HEK293 (cell line): Measurements from ENCODE around the gene VTN.

Source experiments
- BCL11B ChIP-seq: fragments of 450-650 bp; formaldehyde crosslinking; IDR thresholded peaks from 2 replicates; pipeline ENCODE4 v1.5.1; 2016; ENCODE audit warnings: low read depth, missing biosample characterization, missing genetic modification characterization
- GLIS1 ChIP-seq: fragments of 450-650 bp; formaldehyde crosslinking; IDR thresholded peaks from 2 replicates; pipeline ENCODE4 v1.5.1; 2016; ENCODE audit warnings: missing biosample characterization, missing genetic modification characterization
- HIC1 ChIP-seq: fragments of 450-650 bp; formaldehyde crosslinking; IDR thresholded peaks from 2 replicates; pipeline ENCODE4 v1.5.1; 2016; ENCODE audit warnings: missing biosample characterization, missing genetic modification characterization
- MYNN ChIP-seq: fragments of 450-650 bp; formaldehyde crosslinking; IDR thresholded peaks from 2 replicates; pipeline ENCODE4 v1.5.1; 2016; ENCODE audit warnings: missing biosample characterization, missing genetic modification characterization, borderline replicate concordance
- PATZ1 ChIP-seq: fragments of 450-650 bp; formaldehyde crosslinking; IDR thresholded peaks from 2 replicates; pipeline ENCODE4 v1.5.1; 2016; ENCODE audit warnings: missing biosample characterization, missing genetic modification characterization
- ZBTB49 ChIP-seq: fragments of 450-650 bp; formaldehyde crosslinking; IDR thresholded peaks from 2 replicates; pipeline ENCODE4 v1.5.1; 2016; ENCODE audit warnings: missing biosample characterization, missing genetic modification characterization, low read depth
- ZFP37 ChIP-seq: fragments of 450-650 bp; formaldehyde crosslinking; IDR thresholded peaks from 2 replicates; pipeline ENCODE4 v1.5.1; 2016; ENCODE audit warnings: missing biosample characterization, missing genetic modification characterization
- ZNF114 ChIP-seq: fragments of 450-650 bp; formaldehyde crosslinking; IDR thresholded peaks from 2 replicates; pipeline ENCODE4 v1.5.0; 2017; ENCODE audit warnings: missing biosample characterization, missing genetic modification characterization
- ZNF23 ChIP-seq: fragments of 450-650 bp; formaldehyde crosslinking; IDR thresholded peaks from 2 replicates; pipeline ENCODE4 v1.5.1; 2016; ENCODE audit warnings: missing biosample characterization, missing genetic modification characterization, borderline replicate concordance
- ZNF239 ChIP-seq: fragments of 450-650 bp; formaldehyde crosslinking; IDR thresholded peaks from 2 replicates; pipeline ENCODE4 v1.5.1; 2016; ENCODE audit warnings: missing biosample characterization, missing genetic modification characterization
- ZNF280C ChIP-seq: fragments of 450-650 bp; formaldehyde crosslinking; IDR thresholded peaks from 2 replicates; pipeline ENCODE4 v1.5.1; 2016; ENCODE audit warnings: missing biosample characterization, missing genetic modification characterization
- ZNF324 ChIP-seq: fragments of 450-650 bp; formaldehyde crosslinking; IDR thresholded peaks from 2 replicates; pipeline ENCODE4 v1.5.1; 2016; ENCODE audit warnings: missing biosample characterization, missing genetic modification characterization
- ZNF362 ChIP-seq: fragments of 450-650 bp; formaldehyde crosslinking; IDR thresholded peaks from 2 replicates; pipeline ENCODE4 v1.5.1; 2016; ENCODE audit warnings: missing biosample characterization, missing genetic modification characterization
- ZNF366 ChIP-seq: fragments of 450-650 bp; formaldehyde crosslinking; conservative IDR thresholded peaks from 2 replicates; pipeline ENCODE4 v1.5.1; 2016; ENCODE audit warnings: missing biosample characterization, missing genetic modification characterization
- ZNF48 ChIP-seq: fragments of 450-650 bp; formaldehyde crosslinking; IDR thresholded peaks from 2 replicates; pipeline ENCODE4 v1.5.1; 2016; ENCODE audit warnings: missing biosample characterization, missing genetic modification characterization
- ZNF518A ChIP-seq: fragments of 450-650 bp; formaldehyde crosslinking; conservative IDR thresholded peaks from 2 replicates; pipeline ENCODE4 v1.5.1; 2016; ENCODE audit warnings: low read depth, missing biosample characterization, missing genetic modification characterization
- ZNF585B ChIP-seq: fragments of 450-650 bp; formaldehyde crosslinking; IDR thresholded peaks from 2 replicates; pipeline ENCODE4 v1.5.1; 2016; ENCODE audit warnings: missing biosample characterization, missing genetic modification characterization
- ZNF639 ChIP-seq: fragments of 450-650 bp; formaldehyde crosslinking; IDR thresholded peaks from 2 replicates; pipeline ENCODE4 v1.5.1; 2016; ENCODE audit warnings: missing biosample characterization, missing genetic modification characterization
- ZNF654 ChIP-seq: fragments of 450-650 bp; formaldehyde crosslinking; IDR thresholded peaks from 2 replicates; pipeline ENCODE4 v1.5.1; 2016; ENCODE audit warnings: low read depth, missing biosample characterization, missing genetic modification characterization
- ZNF707 ChIP-seq: fragments of 450-650 bp; formaldehyde crosslinking; IDR thresholded peaks from 2 replicates; pipeline ENCODE4 v1.5.1; 2016; ENCODE audit warnings: missing biosample characterization, missing genetic modification characterization
- ZNF768 ChIP-seq: fragments of 450-650 bp; formaldehyde crosslinking; IDR thresholded peaks from 2 replicates; pipeline ENCODE4 v1.5.1; 2018; ENCODE audit warnings: missing biosample characterization, mild to moderate bottlenecking, missing genetic modification characterization

Gene VTN

GRCh38 chr17:28371245-28372202, 1.4 kb upstream of the VTN start, which contains the start of gene SARM1 (continued):
- TF ChIP-seq ZNF280C (tag by site-specific recombination) (no peak), ZNF324 (tag by site-specific recombination) (peak; percentile 82; the same call in 1 of the 2 replicates), ZNF239 (tag by site-specific recombination) (no peak; the same call in 1 of the 2 replicates), BCL11B (tag by site-specific recombination) (no peak), ZNF23 (tag by site-specific recombination) (no peak), ZFP37 (tag by site-specific recombination) (peak; percentile 67; the same call in 1 of the 2 replicates), ZNF362 (tag by site-specific recombination) (no peak), ZNF114 (no peak), GLIS1 (tag by site-specific recombination) (peak; percentile 74), ZNF707 (tag by site-specific recombination) (no peak), ZNF518A (tag by site-specific recombination) (no peak), ZNF48 (no peak), HIC1 (peak; percentile 85), ZNF366 (peak; percentile 95), ZNF768 (tag by site-specific recombination) (no peak; the same call in 1 of the 2 replicates), ZNF639 (tag by site-specific recombination) (no peak; the same call in 1 of the 2 replicates), ZBTB49 (no peak), PATZ1 (tag by site-specific recombination) (peak; percentile 72), MYNN (tag by site-specific recombination) (0 out of 2 replicates have a peak, but pooled peaks have one; percentile 28), ZNF585B (tag by site-specific recombination) (no peak), ZNF654 (no peak)
